Measurements from ENCODE around the gene KHK.

GRCh38 chr2:27130396-27130795 lies 43.8 kb downstream of the KHK start:
- TF ChIP-seq CTCF (IDR thresholded peaks at IDR 0.05): no peak
- TF ChIP-seq EZH2 (IDR thresholded peaks at IDR 0.05): no peak
- TF ChIP-seq EZH2phosphoT487 (IDR thresholded peaks at IDR 0.05): no peak
